CD1c-positive myeloid dendritic cell (primary cell): Measurements from ENCODE around the gene SPHKAP.
"Not testable (repeated sequence)": the region's sequence is repeated elsewhere in the genome, so short reads cannot be mapped to it uniquely, and the experiment has no call there.

Experiments
- DNase-seq: peaks from one replicate; pipeline ENCODE4 v3.0.0-alpha.2; 2016; ENCODE audit errors: extremely low spot score

Gene SPHKAP

GRCh38 chr2:228181098-228182019 lies at the start of gene SPHKAP:
Gene SPHKAP (minus strand): TSS chr2:228181687. CDS start chr2:228181598, 89 bp downstream.
- DNase-seq, result no peak

- no peak for DNase-seq
These were observed 46.0 kb upstream of the SPHKAP start for GRCh38 chr2:228227466-228227865.

GRCh38 chr2:228224410-228224809 lies 42.9 kb upstream of the SPHKAP start:
- DNase-seq, result no peak

- not testable (repeated sequence) for DNase-seq
These were observed 37.1 kb upstream of the SPHKAP start for GRCh38 chr2:228218593-228218992.

GRCh38 chr2:228197504-228197903 lies 16.0 kb upstream of the SPHKAP start:
- DNase-seq, result no peak

- DNase-seq, result no peak
These were observed 1.0 kb downstream of the SPHKAP start for GRCh38 chr2:228180181-228181097.

- no peak for DNase-seq
These were observed 14.2 kb downstream of the SPHKAP start for GRCh38 chr2:228167290-228167689.

GRCh38 chr2:228164718-228165117 lies 16.8 kb downstream of the SPHKAP start:
- no peak for DNase-seq

- no peak for DNase-seq
These were observed 23.6 kb downstream of the SPHKAP start for GRCh38 chr2:228157841-228158240.

GRCh38 chr2:228144961-228145360 lies 36.5 kb downstream of the SPHKAP start:
- DNase-seq, result no peak

- no peak for DNase-seq
These were observed 40.5 kb downstream of the SPHKAP start for GRCh38 chr2:228140934-228141528.

- no peak for DNase-seq
These were observed 45.5 kb downstream of the SPHKAP start for GRCh38 chr2:228136027-228136426.

- DNase-seq, result no peak
These were observed 46.2 kb downstream of the SPHKAP start for GRCh38 chr2:228135300-228135699.

GRCh38 chr2:228131833-228132232 lies 49.7 kb downstream of the SPHKAP start:
- DNase-seq, result no peak

- no peak for DNase-seq
These were observed 55.1 kb downstream of the SPHKAP start for GRCh38 chr2:228126401-228126800.

GRCh38 chr2:228118940-228119339 lies 62.5 kb downstream of the SPHKAP start:
- DNase-seq, result no peak

GRCh38 chr2:228107846-228108245 lies 73.6 kb downstream of the SPHKAP start:
- no peak for DNase-seq

- DNase-seq, result no peak
These were observed 75.8 kb downstream of the SPHKAP start for GRCh38 chr2:228105526-228106250.

GRCh38 chr2:228104215-228104614 lies 77.3 kb downstream of the SPHKAP start:
- DNase-seq, result no peak

- DNase-seq, result no peak
These were observed 78.1 kb downstream of the SPHKAP start for GRCh38 chr2:228103379-228103778.

- DNase-seq, result no peak
These were observed 78.5 kb downstream of the SPHKAP start for GRCh38 chr2:228102949-228103348.
